Stimulated activated CD4-positive, alpha-beta T cell treated with anti-CD3 and anti-CD28 coated beads, TNF-alpha, amount 100 ng/mL, for 1 hour (primary cell): ENCODE results near the gene PDGFRA.

Source experiments
- DNase-seq, 3 donors: peaks; one replicate each; pipeline ENCODE4 v3.0.0-alpha.2; 2020; ENCODE audit warnings: low read depth in 3 of 3, low spot score in 1 of 3

The PDGFRA gene

DNA sequence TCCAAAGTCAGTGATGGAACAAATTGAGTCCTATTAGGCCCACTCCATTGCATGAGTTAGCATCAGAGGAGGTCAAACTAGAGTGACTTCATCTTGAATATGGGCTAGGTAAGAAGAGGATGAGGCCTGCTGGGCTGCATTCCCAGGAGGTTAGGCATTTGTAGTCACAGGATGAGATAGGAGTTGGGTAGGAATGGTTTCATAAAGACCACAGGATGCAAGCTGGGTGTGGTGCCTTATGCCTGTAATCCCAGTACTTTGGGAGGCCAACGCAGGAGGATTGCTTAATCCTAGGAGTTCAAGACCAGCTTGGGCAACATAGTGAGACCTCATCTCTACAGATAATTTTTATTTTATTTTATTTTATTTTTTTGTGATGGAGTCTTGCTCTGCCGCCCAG lies 26.8 kb downstream of the PDGFRA start:
- DNase-seq = no peak

DNA sequence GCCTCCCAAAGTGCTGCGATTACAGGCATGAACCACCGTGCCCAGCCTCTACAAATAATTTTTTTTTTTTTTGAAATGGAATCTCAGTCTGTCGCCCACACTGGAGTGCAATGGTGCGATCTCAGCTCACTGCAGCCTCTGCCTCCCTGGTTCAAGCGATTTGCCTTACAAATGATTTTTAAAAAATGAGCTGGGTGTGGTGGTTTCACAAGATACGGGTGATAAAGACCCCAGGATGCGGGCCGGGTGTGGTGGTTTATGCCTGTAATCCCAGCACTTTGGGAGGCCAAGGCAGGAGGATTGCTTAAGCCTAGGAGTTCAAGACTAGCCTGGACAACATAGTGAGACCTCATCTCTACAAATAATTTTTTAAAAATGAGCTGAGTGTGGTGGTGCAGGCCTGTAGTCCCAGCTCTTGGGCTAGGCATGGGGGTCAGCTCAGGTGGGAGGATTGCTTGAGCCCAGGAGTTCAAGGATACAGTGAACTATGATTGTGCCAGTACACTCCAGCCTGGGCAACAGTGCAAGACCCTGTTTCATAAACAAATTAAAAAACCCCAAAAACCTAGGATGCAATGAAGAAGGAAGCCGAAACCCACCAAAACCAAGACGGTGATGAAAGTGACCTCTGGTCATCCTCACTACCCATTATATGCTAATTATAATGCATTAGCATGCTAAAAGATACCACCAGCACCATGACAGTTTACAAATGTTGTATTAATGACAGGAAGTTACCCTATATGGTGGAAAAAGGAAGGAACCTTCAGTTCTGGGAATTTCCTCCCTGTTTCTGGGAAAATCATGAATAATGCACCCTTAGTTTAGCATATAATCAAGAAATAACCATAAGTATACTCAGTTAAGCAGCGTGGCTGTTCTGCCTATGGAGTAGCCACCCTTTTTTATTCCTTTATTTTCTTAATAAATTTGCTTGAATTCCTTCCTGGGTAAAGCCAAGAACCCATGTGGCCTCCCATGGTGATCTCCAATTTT lies 27.7 kb downstream of the PDGFRA start:
- no peak for DNase-seq

DNA sequence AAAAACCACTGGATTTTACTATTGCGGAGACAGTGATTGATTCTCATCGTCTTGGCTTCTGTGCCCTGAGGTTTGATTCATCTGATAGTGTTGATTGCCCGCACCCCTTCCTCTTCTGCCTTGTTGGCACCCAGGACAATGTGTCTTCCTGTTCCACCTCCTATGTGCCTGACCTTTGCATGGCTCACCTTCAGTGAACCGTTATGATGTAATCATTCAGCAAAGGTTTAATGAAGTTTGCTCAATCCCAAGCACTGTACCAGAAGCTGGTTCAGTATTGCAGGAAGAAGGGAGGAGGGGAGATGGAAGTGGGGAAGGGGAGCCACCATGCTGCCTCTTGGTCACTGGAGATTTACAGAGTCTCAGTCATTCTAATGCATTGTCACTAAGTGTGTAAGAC lies 36.3 kb downstream of the PDGFRA start:
- no peak for DNase-seq

DNA sequence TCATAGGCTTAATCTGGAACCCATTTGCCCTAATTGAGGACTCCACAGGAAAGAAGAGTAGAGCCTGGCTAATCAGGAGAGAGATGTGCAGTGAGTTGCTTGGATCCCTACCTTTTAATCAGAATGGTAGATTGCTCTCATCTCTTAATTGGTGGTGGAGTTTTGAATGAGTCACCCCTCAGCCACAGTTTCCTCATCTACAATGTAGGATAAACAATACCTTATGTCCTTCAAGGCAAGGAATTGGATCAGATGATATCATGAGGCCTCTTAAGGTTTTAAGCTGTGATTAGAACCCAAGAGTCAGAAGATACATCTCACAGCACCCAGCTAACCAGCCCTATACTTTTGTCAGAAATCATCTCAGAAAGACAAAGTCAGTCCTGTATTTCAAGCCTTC lies 39.1 kb downstream of the PDGFRA start:
- DNase-seq = no peak

DNA sequence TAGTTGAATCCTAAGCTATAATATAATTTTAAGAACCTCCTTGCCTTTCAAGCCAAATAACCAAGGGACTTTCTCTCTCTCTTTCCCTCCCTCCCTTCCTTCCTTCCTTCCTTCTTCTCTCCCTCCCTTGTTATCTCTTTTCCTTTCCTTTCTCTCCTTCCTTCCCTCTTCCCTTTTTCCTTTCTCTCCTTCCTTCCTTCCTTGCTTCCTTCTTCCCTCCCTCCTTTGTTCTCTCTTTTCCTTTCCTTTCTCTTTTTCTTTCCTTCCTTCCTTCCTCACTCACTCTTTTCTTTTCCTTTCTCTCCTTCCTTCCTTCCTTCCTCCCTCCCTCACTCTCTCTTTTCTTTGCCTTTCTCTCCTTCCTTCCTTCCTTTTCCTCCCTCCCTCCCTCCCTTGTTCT lies 42.4 kb downstream of the PDGFRA start:
- no peak for DNase-seq

DNA sequence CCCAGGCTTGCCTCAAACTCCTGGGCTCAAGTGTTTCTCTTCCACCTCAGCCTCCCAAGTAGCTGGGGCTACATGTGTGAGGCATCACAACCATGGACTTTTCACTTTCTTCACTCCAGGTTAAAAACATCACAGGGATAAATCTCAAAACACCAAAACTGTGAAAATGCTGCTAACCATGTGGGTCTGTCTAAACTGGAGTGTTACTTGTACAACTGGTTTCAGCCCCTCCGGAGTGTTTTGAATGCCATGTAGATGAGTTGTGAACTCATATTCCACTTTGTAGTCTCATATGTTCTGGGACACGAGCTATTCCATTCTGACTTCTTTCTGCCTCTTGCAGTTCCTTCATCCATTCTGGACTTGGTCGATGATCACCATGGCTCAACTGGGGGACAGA lies 43.0 kb downstream of the PDGFRA start:
- DNase-seq = no peak

DNA sequence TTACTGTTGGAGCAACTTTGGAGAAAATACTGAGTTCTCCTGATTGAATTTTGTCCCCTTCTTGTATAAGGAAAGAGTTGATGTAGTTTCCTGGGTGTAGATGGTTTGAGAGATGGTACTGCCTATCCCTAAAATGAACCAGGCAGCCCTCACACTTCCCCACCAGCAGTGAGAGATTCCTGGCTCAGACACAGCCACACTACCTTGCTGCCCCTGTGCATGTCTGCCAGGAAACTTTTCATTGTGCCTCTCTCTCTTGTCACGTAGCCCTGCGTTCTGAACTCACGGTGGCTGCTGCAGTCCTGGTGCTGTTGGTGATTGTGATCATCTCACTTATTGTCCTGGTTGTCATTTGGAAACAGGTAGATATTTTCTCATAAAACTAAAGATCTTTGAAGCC lies 45.2 kb downstream of the PDGFRA start:
- DNase-seq = no peak

DNA sequence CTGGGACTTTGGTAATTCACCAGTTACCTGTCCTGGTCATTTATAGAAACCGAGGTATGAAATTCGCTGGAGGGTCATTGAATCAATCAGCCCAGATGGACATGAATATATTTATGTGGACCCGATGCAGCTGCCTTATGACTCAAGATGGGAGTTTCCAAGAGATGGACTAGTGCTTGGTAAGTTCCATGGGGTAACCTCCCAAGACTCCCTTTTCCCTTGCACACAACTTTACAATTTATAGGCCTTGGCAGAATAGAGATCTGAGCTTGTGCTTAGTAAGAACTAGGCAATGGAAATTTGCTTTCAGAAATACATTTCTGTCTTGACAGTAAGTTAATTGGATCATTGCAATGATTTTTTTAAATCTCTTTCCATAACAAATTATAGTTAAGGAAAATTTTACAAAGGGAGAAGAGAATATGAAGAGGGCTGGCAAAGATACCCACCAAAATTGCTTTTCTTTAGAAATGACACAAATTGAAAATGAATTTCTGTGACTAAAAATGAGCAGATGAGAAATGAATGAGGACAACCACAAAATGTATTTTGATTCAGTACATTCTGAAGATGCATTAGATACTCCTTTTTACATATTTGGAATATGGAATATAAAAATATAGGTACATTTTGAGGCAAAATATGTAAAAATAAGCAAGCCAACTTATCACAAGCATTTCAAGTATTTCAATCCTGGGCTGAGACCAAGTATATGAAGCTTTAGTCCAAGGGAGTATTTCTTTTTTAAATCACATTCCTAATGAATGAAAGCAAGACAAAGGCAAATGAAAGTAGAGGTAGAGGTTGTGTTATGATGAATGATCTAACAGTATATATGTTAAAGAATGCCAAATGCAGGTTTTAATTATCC lies 45.9 kb downstream of the PDGFRA start:
- no peak for DNase-seq

DNA sequence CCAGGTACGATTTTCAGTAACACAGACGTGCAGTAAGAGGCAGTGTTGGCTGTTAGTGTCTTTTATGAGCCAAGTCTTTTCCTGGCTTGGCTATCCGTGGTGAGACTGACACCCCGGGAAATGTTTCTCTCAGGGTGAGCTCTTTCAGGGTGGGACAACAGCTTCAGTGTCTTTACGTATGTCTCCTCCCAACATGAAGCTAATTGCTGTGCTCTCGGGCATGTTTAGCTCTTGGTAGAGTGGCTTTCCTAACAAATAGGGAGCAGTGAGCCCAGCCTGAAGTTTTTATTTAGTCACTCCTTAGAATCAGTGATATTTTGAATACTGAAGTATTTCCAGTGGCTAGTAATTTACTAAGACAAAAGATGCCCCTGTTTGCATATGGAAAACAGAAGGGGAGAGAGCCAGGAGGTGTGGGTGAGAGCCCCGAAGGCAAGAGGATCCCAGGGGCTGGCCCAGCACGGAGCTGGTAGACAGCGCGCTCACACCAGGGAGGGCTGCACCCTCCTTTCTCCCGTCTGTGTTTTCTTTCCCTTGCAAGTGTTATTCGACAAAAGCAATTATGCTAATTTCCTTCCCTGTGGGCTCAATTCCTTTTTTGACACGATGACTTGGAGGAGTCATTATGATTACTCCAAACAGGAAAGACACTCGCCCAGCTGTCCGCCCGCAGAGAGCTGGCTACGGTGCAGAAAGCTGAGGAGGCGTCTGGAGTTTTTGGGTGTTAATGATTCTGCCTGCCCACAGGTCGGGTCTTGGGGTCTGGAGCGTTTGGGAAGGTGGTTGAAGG lies 47.7 kb downstream of the PDGFRA start:
- DNase-seq = no peak

DNA sequence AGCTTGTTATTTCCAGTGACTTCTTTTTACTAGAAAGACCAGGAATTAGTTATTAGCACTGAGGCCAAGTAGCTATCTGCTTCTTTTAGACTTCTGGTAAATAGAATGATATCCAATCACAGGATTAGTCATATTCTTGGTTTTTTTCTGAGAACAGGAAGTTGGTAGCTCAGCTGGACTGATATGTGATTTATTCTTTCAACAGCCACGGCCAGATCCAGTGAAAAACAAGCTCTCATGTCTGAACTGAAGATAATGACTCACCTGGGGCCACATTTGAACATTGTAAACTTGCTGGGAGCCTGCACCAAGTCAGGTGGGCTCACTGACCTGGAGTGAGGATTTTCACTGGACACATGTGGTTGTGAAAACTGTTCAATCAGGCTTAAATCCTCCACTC lies 48.6 kb downstream of the PDGFRA start:
- DNase-seq = no peak

DNA sequence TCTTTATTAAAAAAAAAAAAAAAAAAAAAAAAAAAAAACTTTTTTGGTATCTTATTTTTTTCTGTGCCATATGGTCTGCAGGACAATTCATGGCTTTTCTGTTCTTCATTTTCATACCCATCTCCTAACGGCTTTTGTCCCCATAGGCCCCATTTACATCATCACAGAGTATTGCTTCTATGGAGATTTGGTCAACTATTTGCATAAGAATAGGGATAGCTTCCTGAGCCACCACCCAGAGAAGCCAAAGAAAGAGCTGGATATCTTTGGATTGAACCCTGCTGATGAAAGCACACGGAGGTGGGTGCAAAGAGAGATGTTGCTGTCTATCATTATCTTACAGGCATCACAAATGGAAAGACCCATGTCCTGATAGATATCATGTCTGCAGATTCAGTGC lies 49.1 kb downstream of the PDGFRA start:
- DNase-seq = no peak

DNA sequence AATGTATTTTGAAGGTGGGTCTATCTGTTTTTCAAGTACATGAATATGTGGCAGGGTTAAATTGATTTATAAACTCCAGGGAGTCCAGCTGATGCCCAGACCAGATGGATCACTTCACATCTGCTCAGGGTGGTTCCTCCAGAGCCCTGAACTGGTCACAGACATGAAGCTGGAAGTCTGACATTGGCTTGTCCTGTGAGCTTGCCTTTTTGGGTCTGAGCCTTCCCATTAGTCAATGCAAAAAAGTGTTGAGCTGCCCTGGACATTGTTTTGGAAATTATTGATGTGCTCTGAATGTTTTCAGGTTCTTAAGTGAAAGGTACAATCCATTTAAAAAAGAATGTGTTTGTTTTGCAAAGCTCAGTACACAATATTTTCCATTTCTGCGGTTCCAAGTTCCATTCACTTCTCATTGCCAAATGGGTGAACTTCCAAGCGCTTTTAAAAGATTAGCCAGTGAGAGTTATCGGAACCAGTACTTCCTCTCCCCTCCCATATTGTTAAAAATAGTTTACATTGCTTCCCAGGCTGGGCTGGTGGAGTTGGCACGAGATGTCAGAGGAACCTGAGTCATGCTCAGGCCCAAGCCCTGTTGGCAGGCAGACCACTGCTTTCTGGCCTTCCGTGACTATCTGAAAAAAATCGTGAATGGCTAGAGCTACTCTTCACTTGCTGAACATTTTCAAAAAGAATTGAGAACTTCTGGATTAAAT lies 52.1 kb downstream of the PDGFRA start:
- DNase-seq = no peak

DNA sequence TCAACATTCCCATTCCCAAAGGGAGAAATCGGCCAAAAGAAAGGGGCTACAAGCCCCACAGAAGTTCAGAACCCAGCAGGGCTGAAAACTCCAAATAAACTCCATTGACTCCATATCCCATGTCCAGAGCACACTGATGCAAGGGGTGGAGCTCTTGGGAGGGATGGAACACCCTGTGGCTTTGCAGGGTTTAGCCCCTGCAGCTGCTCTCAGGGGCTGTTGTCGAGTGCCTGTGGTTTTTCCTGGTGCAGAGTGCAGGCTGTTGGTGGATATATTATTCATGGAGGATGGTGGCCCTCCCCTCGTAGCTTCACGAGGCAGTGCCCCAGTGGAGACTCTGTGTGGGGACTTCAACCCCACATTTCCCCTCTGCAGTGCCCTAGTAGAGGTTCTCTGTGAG lies 53.7 kb downstream of the PDGFRA start:
- no peak for DNase-seq

DNA sequence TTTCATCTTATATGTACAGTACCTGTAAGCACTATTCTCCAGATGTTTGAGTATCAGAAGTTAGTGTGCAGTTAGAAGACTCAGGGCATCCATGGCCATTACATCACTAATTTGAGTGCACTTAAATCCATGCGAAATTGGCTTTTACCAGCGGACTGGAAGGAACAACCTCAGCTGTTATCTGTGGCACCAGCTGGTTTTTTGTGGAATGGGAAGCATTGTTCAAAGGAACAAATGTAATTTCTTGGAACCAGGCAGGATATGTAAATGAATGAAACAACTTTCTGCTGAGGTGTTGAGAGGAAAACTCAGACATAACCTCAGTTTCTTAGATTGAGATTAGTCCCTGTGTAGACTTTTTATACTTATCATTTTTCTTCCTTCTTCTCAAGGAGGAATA lies 60.2 kb downstream of the PDGFRA start:
- DNase-seq = no peak

DNA sequence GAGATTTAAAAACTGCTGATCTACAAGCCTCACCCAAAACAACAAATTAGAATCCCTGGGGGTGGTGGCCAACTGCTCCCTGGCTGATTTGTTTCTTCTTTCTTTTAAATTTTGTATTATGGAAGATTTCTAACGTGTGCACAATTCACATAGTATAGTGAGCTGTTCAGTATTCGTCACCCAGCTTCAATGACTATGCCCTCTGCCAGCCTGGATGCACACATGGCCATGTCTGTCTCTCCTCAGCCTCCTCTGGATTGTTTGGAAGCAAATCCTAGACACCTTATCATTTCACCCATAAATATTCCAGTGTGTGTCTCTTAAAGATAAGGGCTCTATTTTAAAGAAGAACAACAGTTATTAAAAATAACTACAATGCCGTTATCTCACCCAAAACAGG lies 61.9 kb downstream of the PDGFRA start:
- no peak for DNase-seq

DNA sequence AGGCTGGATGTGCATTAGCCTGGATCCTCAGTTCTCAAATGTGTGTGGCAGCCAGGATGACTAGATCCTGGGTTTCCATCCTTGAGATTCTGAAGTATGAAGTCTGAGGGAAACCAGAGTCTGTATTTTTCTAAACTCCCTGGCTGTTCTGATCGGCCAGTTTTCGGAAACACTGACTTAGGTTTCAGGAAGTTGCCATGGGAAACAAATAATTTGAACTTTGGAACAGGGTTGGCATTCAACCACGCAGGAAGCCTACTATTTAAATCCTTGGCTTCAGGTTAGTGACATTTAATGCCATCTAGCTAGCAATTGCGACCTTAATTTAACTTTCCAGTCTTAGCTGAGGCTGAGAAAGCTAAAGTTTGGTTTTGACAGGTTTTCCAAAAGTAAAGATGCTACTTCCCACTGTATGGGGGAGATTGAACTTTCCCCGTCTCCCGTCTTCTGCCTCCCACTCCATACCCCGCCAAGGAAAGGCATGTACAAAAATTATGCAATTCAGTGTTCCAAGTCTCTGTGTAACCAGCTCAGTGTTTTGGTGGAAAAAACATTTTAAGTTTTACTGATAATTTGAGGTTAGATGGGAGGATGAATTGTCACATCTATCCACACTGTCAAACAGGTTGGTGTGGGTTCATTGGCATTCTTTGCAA lies 67.6 kb downstream of the PDGFRA start:
- DNase-seq = no peak

DNA sequence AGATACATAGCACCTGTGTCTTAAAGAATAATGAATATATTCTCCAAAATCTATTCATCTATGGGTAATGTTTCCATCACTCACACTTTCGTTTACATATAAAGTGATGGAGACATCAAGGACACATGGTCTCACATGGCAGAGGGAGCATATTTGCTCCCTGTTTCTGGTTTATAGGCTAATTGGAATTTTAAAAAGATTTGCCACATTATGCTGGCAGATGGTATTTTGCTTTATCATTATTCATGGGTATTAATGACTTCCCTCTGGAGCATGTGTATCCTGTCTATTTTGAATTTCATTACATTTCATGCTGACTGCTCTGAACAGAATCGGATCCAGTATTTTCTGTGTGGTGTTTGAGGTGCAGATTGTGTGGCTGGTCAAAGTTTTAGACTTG lies 79.0 kb downstream of the PDGFRA start:
- no peak for DNase-seq

DNA sequence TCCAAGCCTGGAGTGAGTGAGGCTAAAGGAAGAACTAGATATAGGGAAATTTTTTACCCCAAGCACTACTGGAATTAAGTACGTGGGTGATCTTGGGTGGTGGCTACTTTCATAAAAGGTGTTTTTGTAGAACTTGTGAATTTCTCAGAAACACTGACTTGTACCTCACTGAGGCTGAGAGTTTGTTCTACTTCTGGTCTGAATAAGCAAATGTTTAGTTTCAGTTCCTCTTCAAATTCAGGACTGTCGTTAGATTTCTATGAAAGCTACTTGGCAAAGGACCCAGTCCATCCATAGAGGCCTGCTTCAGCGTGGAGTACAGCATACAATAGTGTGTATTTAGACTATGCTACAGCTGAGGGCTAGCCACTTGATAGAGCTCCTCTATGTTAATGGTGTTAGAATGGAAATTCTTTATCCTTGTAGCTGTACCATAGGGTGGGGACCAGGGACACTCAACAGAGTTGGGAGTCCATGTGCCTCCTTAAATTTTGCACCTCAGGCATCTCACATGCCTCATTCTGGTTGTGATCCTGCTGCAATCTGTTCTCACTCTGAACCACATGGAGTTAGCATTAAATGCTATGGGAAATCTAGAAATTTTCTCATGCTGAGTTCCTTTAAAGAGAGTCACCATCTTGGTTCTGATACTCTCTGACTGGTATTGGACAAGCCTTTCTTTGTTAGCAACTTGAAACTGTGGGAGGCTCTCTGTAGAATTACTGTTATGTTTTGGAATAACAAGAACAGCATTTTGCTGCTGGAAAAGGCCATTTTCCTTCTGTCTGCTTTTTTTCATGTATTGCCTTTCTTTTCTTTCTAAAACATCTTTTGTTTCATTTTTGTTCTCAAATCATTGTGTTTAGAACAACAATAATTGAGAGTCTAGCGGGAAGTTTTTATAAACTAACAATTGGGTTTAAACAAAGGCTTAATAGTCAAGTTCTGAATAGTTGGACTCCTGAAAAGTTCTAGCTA lies 86.8 kb downstream of the PDGFRA start:
- DNase-seq = no peak

DNA sequence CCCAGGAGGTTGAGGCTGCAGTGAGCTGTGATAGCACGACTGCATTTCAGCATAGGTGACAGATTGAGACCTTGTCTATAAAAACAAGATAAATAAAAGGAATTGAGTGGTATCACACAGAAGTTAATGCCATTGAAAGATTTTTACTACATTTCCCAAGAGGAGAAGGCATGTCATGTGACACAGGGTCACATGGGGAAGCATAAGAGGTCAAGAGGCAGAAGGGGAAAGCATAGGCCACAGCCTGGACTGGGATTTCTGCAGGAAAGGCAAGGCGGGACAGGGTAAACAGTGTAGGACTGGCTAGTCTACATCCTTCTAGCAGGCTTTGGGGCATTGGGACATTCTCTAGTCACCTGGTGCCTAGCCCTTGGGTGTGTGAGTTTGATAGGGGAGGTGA lies 88.6 kb downstream of the PDGFRA start:
- DNase-seq = no peak
